Measurements from ENCODE around the gene NSF.

Gene NSF

DNA sequence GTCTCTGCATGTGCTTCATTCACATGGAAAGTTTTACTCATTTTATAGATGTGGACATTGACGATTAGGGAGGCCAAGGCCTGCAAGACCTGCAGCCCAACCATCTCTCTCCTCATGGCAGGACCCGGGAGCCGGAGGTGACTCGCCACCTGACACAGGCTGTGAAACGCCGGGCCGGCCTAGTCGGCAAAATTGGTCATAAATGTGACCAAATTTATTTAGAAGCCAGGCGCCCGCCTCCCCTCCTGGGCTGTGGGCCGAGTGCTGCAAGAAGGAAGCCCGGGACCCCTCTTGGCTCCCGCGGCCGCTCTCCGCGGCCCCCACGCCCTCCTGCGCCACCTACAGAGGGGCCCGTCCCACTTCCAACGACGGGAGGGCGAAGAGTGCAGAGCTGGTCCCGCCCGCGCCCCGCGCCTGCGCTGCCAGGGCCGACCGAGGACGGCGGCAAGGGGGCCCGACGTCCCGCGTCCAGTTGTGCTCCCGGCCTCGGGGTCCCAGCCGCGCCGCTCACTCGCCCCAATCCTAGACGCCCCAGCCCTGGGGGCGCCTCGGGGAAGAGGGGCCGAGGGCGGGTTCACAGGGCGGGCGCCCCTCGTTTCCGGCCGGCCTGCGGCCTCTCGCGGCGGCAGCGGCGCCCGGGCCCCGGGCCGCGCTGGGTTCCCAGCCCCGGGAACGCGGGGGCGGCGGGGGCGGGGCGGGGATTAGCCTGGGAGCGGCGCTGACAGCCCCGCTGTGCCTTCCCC, 180.5 kb downstream of the NSF start:
- TF ChIP-seq, protein P1, sequence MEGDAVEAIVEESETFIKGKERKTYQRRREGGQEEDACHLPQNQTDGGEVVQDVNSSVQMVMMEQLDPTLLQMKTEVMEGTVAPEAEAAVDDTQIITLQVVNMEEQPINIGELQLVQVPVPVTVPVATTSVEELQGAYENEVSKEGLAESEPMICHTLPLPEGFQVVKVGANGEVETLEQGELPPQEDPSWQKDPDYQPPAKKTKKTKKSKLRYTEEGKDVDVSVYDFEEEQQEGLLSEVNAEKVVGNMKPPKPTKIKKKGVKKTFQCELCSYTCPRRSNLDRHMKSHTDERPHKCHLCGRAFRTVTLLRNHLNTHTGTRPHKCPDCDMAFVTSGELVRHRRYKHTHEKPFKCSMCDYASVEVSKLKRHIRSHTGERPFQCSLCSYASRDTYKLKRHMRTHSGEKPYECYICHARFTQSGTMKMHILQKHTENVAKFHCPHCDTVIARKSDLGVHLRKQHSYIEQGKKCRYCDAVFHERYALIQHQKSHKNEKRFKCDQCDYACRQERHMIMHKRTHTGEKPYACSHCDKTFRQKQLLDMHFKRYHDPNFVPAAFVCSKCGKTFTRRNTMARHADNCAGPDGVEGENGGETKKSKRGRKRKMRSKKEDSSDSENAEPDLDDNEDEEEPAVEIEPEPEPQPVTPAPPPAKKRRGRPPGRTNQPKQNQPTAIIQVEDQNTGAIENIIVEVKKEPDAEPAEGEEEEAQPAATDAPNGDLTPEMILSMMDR (conservative IDR thresholded peaks at IDR 0.05; ENCODE audit: control insufficient read depth, insufficient read depth, low read depth, low read length), result no peak
- peak overlapping the region; percentile 6 for H3K4me3 ChIP-seq (ENCODE audit: control insufficient read depth, low read depth, low read length)
- peak; percentile 47 for DNase-seq (ENCODE audit: low read depth)

GRCh38 chr17:46771561-46772474, 181.3 kb downstream of the NSF start:
- TF ChIP-seq, protein P1 (conservative IDR thresholded peaks at IDR 0.05; ENCODE audit: control insufficient read depth, insufficient read depth, low read depth, low read length), result no peak
- H3K4me3 ChIP-seq (ENCODE audit: control insufficient read depth, low read depth, low read length), result peak overlapping the region; percentile 40
- no peak for DNase-seq (ENCODE audit: low read depth)

GRCh38 chr17:46772475-46773220, 182.2 kb downstream of the NSF start:
- H3K4me3 ChIP-seq (ENCODE audit: control insufficient read depth, low read depth, low read length), result no peak overlapping the region
- DNase-seq (ENCODE audit: low read depth), result no peak
- TF ChIP-seq, protein P1 (conservative IDR thresholded peaks at IDR 0.05; ENCODE audit: control insufficient read depth, insufficient read depth, low read depth, low read length), result no peak

- TF ChIP-seq, protein P1 (conservative IDR thresholded peaks at IDR 0.05; ENCODE audit: control insufficient read depth, insufficient read depth, low read depth, low read length), result no peak
- DNase-seq (ENCODE audit: low read depth), result no peak
- H3K4me3 ChIP-seq (ENCODE audit: control insufficient read depth, low read depth, low read length), result no peak overlapping the region
These were observed 182.7 kb downstream of the NSF start for GRCh38 chr17:46773221-46773605.

DNA sequence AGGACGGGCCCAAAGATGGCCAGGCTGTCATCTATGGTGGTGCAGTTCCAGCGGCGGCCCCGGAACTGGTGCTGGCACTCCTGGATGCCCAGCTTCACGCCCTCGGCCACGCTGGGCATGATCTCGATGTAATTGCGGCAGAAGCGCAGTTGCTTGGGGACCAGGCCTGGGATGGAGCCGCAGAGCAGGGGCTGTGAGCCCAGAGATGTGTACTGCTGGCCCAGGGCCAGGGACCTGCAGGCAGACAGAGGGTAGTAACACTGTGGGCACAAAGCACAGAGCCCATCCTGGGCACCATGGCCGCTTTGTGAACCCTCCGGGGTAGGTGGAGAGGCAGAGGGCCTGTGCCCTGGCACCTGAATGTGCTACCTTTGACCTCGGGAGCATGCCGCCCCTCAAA, 183.2 kb downstream of the NSF start:
- TF ChIP-seq, protein P1 (conservative IDR thresholded peaks at IDR 0.05; ENCODE audit: control insufficient read depth, insufficient read depth, low read depth, low read length), result no peak
- no peak overlapping the region for H3K4me3 ChIP-seq (ENCODE audit: control insufficient read depth, low read depth, low read length)
- no peak for DNase-seq (ENCODE audit: low read depth)

- no peak overlapping the region for H3K4me3 ChIP-seq (ENCODE audit: control insufficient read depth, low read depth, low read length)
- TF ChIP-seq, protein P1 (conservative IDR thresholded peaks at IDR 0.05; ENCODE audit: control insufficient read depth, insufficient read depth, low read depth, low read length), result no peak
- no peak for DNase-seq (ENCODE audit: low read depth)
These were observed 183.8 kb downstream of the NSF start for GRCh38 chr17:46774108-46774737.
